ENCODE data around the gene C10orf90. TPM values are rescaled to one million over a fixed set of nuclear protein-coding genes. Genes with fewer than 3 reads are reported as not detected.
A peak's percentile ranks its signal among the peaks of the same experiment; 100 is the strongest.

Gene C10orf90
- total RNA-seq, 3 donors from 2014 or later: 0.16 to 30.4 (median 3.9) TPM

DNA sequence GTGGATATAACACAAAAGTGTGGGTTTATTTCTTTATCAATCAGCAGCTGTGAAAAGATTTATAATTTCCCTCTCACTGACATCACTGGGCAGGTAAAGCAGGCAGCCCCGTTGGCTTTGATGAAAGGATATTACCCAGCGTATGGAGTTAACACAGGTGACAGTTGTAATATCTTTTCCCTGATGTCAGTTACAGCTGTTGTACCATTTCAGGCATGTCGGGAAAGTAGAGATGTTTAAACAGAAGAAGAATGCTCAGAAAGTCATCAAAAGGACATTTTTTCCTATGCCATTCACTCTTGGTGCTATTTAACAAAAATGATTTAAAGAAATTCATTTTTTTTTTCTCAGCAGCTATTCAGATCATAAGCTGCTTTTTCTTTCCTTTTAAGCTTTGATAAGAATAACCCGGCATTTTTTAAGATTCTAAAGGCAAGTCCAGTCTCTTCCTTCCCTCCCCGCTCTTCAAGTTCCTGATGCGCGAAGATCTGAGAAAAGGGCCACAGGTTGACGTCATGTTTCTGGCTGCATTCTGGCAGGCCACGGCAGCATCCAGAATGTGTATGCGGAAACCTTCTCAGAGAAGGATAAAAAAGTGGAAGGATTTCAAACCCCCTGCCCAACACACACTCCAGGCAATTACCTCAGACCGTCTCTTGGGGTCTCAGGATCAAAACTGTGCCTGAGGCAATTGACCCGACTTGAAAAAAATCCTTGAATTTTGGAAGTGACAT is 249.8 kb downstream of the C10orf90 start:
- H3K9me3 ChIP-seq: peaks cover 9 to 16% of the 10 kb centered on the region in 2 donors
- intact Hi-C loops (cut with DNase I; ENCODE audit: low total_unique reads): no loop called here

GRCh38 chr10:126417220-126417825 is 253.2 kb downstream of the C10orf90 start:
- Histone ChIP-seq H3K9me3 (peaks cover 0 to 11% of the 10 kb centered on the region in 2 donors), H3K36me3 (no peaks in the 10 kb centered on the region), H3K27me3 (no peaks in the 10 kb centered on the region), H3K4me1 (no peaks in the 10 kb centered on the region), H3K27ac (no peak overlapping the region), H3K4me3 (no peak overlapping the region)
- intact Hi-C loops (cut with DNase I; ENCODE audit: low total_unique reads): no loop called here
- no peak for DNase-seq (ENCODE audit: low spot score in 2 of 2)
- TF ChIP-seq POLR2A (IDR thresholded peaks at IDR 0.05): no peak
- no peak for TF ChIP-seq CTCF (IDR thresholded peaks at IDR 0.05)
- TF ChIP-seq POLR2AphosphoS5 (IDR thresholded peaks at IDR 0.05): no peak

More for the DNA sequence above, 249.8 kb downstream of the C10orf90 start:
- peak overlapping the region in 1 of 3 donors; percentile 35 for H3K4me3 ChIP-seq
- DNase-seq (ENCODE audit: low spot score in 2 of 2): no peak
- TF ChIP-seq CTCF (IDR thresholded peaks at IDR 0.05) (no peak), POLR2A (IDR thresholded peaks at IDR 0.05) (no peak), POLR2AphosphoS5 (IDR thresholded peaks at IDR 0.05) (no peak)
- H3K27ac ChIP-seq: peak overlapping the region; percentile 60 to 68
- H3K36me3 ChIP-seq: no peaks in the 10 kb centered on the region
- H3K4me1 ChIP-seq: no peaks in the 10 kb centered on the region
- no peaks in the 10 kb centered on the region for H3K27me3 ChIP-seq

DNA sequence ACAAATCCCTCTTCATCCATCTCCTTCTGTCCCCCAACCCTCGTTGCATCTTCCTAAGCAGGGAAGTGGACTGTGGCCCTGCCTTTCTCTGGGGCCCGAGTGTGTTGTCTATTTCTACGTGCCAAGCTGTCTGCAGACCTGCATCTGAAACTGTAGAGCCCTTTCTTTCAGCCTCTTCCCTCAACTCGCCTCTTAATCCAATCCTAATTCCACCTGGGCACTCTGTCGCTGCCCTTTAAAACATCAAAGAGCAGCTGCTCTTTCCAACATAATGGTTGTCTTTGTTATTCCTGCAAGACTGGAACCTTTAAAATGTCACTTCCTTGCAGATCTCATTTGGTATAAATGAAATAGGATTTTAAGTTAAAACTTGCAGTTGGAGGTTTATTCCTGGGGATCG is 260.7 kb downstream of the C10orf90 start:
- Histone ChIP-seq H3K36me3 (no peaks in the 10 kb centered on the region), H3K4me3 (no peak overlapping the region), H3K27ac (no peak overlapping the region), H3K9me3 (no peaks in the 10 kb centered on the region), H3K4me1 (no peaks in the 10 kb centered on the region), H3K27me3 (no peaks in the 10 kb centered on the region)
- DNase-seq (ENCODE audit: low spot score in 2 of 2): no peak
- intact Hi-C loops (cut with DNase I; ENCODE audit: low total_unique reads): no loop called here
- TF ChIP-seq POLR2A (IDR thresholded peaks at IDR 0.05): no peak
- TF ChIP-seq CTCF (IDR thresholded peaks at IDR 0.05): no peak
- TF ChIP-seq POLR2AphosphoS5 (IDR thresholded peaks at IDR 0.05): no peak

- intact Hi-C loops (cut with DNase I; ENCODE audit: low total_unique reads): no loop called here
- TF ChIP-seq POLR2A (IDR thresholded peaks at IDR 0.05) (no peak), POLR2AphosphoS5 (IDR thresholded peaks at IDR 0.05) (no peak), CTCF (IDR thresholded peaks at IDR 0.05) (no peak)
These were observed 261.4 kb downstream of the C10orf90 start for GRCh38 chr10:126408953-126409641.

DNA sequence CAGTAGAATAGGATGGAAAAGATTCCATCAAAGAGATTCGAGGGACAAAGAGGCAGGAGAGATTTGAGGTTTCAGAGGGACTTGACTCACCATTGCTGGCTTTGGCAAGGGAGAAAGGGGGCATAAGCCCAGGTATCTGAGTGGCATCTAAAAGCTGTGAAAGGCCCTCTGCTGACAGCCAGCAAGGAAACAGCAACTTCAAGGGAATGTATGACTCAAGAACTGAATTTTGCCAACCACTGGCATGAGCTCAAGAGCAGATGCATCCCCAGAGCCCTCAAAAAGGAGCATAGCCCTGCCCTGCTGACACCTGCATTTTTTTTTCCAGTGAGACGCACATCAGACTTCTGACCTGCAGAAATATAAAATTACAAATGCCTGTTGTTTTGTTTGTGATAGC is 262.7 kb downstream of the C10orf90 start:
- Histone ChIP-seq H3K4me1 (no peaks in the 10 kb centered on the region), H3K9me3 (no peaks in the 10 kb centered on the region), H3K36me3 (no peaks in the 10 kb centered on the region), H3K27ac (no peak overlapping the region), H3K27me3 (no peaks in the 10 kb centered on the region), H3K4me3 (no peak overlapping the region)
- intact Hi-C loops (cut with DNase I; ENCODE audit: low total_unique reads): loop anchor here (2.0 kb wide), 1 partner anchor 37 kb away; no protein-coding TSS in a partner anchor
- no peak for TF ChIP-seq CTCF (IDR thresholded peaks at IDR 0.05)
- TF ChIP-seq POLR2A (IDR thresholded peaks at IDR 0.05): no peak
- no peak for TF ChIP-seq POLR2AphosphoS5 (IDR thresholded peaks at IDR 0.05)
- DNase-seq (ENCODE audit: low spot score in 2 of 2): no peak

More at GRCh38 chr10:126408953-126409641, 261.4 kb downstream of the C10orf90 start:
- H3K27me3 ChIP-seq: no peaks in the 10 kb centered on the region
- H3K27ac ChIP-seq: no peak overlapping the region
- no peaks in the 10 kb centered on the region for H3K4me1 ChIP-seq
- DNase-seq (ENCODE audit: low spot score in 2 of 2): no peak
- H3K36me3 ChIP-seq: no peaks in the 10 kb centered on the region
- H3K9me3 ChIP-seq: no peaks in the 10 kb centered on the region
- H3K4me3 ChIP-seq: no peak overlapping the region

Measured in breast epithelium (tissue), 4 donors.